GM21390 (cell line): ENCODE data around the gene ATP2B3.

Source experiments
- ATAC-seq: cut with Tn5 transposase; IDR thresholded peaks from one replicate; pipeline ENCODE4 v1.9.1; 2021; ENCODE audit not compliant: unreplicated experiment

Gene ATP2B3

GRCh38 chrX:153631907-153632594, 114.6 kb downstream of the ATP2B3 start:
- no peak for ATAC-seq
